Upper lobe of left lung (tissue), 4 donors: Measurements from ENCODE around the gene KRTAP16-1.

Experiments
- EP300 ChIP-seq, 4 donors: sonication (generic); formaldehyde crosslinking; IDR thresholded peaks; one replicate each; pipeline ENCODE4 v1.5.1; 2017; ENCODE audit warnings: antibody characterized with exemption in 4 of 4, control low read depth in 2 of 4
- POLR2A ChIP-seq, 4 donors: fragments of 450-650 bp; IDR thresholded peaks; one replicate each; pipeline ENCODE4 v1.5.1; 2016 to 2017; ENCODE audit warnings: antibody characterized with exemption in 4 of 4, mild to moderate bottlenecking in 2 of 4

- TF ChIP-seq POLR2A (IDR thresholded peaks at IDR 0.05) (no peak), EP300 (IDR thresholded peaks at IDR 0.05) (no peak)
Observed at GRCh38 chr17:41352597-41353366, 43.7 kb upstream of the KRTAP16-1 start.
